Neural progenitor cell (in vitro differentiated cells): Measurements from ENCODE around the gene TNIP1. TPM values are rescaled to one million over a fixed set of nuclear protein-coding genes. Genes with fewer than 3 reads are reported as not detected.

Source experiments
- DNase-seq: peaks from one replicate; pipeline ENCODE4 v3.0.0-alpha.2; 2016; ENCODE audit warnings: low spot score
- H2AFZ ChIP-seq: fragments of 200-600 bp; sonication (generic); replicated peaks from 2 replicates; pipeline ENCODE4 v1.6.1; 2016; ENCODE audit warnings: antibody characterized with exemption
- H3F3A ChIP-seq: fragments of 200-600 bp; sonication (generic); 2 replicates; pipeline ENCODE4 v1.6.1; 2016; ENCODE audit warnings: antibody characterized with exemption, low read depth
- H3K27ac ChIP-seq: fragments of 200-600 bp; sonication (generic); 2 replicates; pipeline ENCODE4 v1.5.1; 2016; ENCODE audit warnings: mild to moderate bottlenecking
- H3K27me3 ChIP-seq: fragments of 200-600 bp; sonication (generic); 2 replicates; pipeline ENCODE4 v1.6.1; 2016; ENCODE audit warnings: mild to moderate bottlenecking, moderate library complexity
- H3K36me3 ChIP-seq: fragments of 200-600 bp; sonication (generic); 2 replicates; pipeline ENCODE4 v1.5.1; 2016
- H3K4me1 ChIP-seq: fragments of 200-600 bp; sonication (generic); 2 replicates; pipeline ENCODE4 v1.6.1; 2016; ENCODE audit warnings: mixed run types
- H3K4me2 ChIP-seq: fragments of 200-600 bp; sonication (generic); 2 replicates; pipeline ENCODE4 v1.6.1; 2016
- H3K4me3 ChIP-seq: fragments of 200-600 bp; sonication (generic); 2 replicates; pipeline ENCODE4 v1.5.1; 2016
- H3K79me2 ChIP-seq: fragments of 200-600 bp; sonication (generic); 2 replicates; pipeline ENCODE4 v1.6.1; 2016; ENCODE audit warnings: low read depth
- H3K9ac ChIP-seq: fragments of 200-600 bp; sonication (generic); 2 replicates; pipeline ENCODE4 v1.6.1; 2016
- H3K9me3 ChIP-seq: fragments of 200-600 bp; sonication (generic); 2 replicates; pipeline ENCODE4 v1.5.1; 2016; ENCODE audit warnings: low read depth
- H4K20me1 ChIP-seq: fragments of 200-600 bp; sonication (generic); 2 replicates; pipeline ENCODE4 v1.6.1; 2016; ENCODE audit warnings: low read depth
- H3K27ac Mint-ChIP-seq: 3 replicates; pipeline ENCODE4 v1.8.0; 2021; ENCODE audit warnings: mixed read lengths
- H3K27me3 Mint-ChIP-seq: 2 replicates; pipeline ENCODE4 v1.8.0; 2022; ENCODE audit warnings: low read depth, mild to moderate bottlenecking, inconsistent platforms, moderate library complexity, mixed read lengths; ENCODE audit not compliant: insufficient read depth
- H3K36me3 Mint-ChIP-seq: 3 replicates; pipeline ENCODE4 v1.8.0; 2021; ENCODE audit warnings: mixed read lengths
- H3K4me1 Mint-ChIP-seq: 3 replicates; pipeline ENCODE4 v1.8.0; 2021; ENCODE audit warnings: mixed read lengths
- H3K4me3 Mint-ChIP-seq: 3 replicates; pipeline ENCODE4 v1.8.0; 2021; ENCODE audit warnings: mild to moderate bottlenecking, moderate library complexity, mixed read lengths
- H3K9me3 Mint-ChIP-seq: 3 replicates; pipeline ENCODE4 v1.8.0; 2020; ENCODE audit warnings: mixed read lengths
- CTCF ChIP-seq: fragments of 200-600 bp; sonication (generic); IDR thresholded peaks from 2 replicates; pipeline ENCODE4 v1.5.1; 2017; ENCODE audit warnings: antibody characterized with exemption, mild to moderate bottlenecking
- EZH2 ChIP-seq: fragments of 200-600 bp; sonication (generic); IDR thresholded peaks from 2 replicates; pipeline ENCODE4 v1.6.1; 2017; ENCODE audit warnings: antibody characterized with exemption, mild to moderate bottlenecking, moderate library complexity
- EZH2phosphoT487 ChIP-seq: fragments of 200-600 bp; sonication (generic); IDR thresholded peaks from 2 replicates; pipeline ENCODE4 v1.6.1; 2017; ENCODE audit warnings: antibody characterized with exemption
- total RNA-seq: library from RNA; depleted of rRNA; stranded (reverse); fragments of >200 nt; gene quantifications from 2 replicates; pipeline ENCODE4 v1.2.3, GENCODE V29; 2015; ENCODE audit warnings: low replicate concordance

TNIP1 gene
- total RNA-seq, 1 donor from 2014 or later, result 33.5 TPM

DNA sequence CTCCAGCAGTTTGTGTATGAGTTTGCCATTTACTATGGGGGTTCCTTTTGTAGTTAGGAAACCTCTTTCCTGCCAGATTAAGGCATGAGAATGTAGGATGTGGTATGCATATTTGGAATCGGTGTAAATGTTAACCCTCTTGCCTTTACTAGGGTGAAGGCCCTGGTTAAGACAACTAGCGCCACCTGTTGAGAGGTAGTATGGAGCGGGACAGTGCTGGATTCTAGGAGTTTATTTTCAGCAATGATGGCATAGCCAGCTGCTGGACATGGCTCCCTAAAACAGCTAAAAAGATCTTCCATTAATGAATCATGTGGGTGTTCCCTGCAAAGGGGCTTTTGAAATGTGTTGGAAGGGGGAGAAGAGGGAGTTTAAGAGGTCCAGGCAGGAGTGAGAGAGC, 91.1 kb downstream of the TNIP1 start:
- Histone ChIP-seq H3K27me3 (no peaks in the 10 kb centered on the region), H4K20me1 (no peaks in the 10 kb centered on the region), H3K4me1 (peaks cover 14% of the 10 kb centered on the region), H3F3A (no peaks in the 10 kb centered on the region), H3K9ac (no peak overlapping the region), H3K4me2 (no peak overlapping the region), H2AFZ (no peak overlapping the region), H3K36me3 (no peaks in the 10 kb centered on the region), H3K79me2 (no peaks in the 10 kb centered on the region), H3K9me3 (peaks cover 7% of the 10 kb centered on the region), H3K27ac (no peak overlapping the region), H3K4me3 (no peak overlapping the region)
- Mint-ChIP-seq H3K27ac (no peak overlapping the region), H3K36me3 (no peaks in the 10 kb centered on the region), H3K9me3 (peaks cover 20% of the 10 kb centered on the region), H3K4me3 (no peak overlapping the region), H3K27me3 (peaks cover 5% of the 10 kb centered on the region), H3K4me1 (no peaks in the 10 kb centered on the region)
- DNase-seq, result peak; percentile 39
- no peak for TF ChIP-seq EZH2phosphoT487
- TF ChIP-seq EZH2, result no peak
- TF ChIP-seq CTCF, result peak; percentile 53

- no peak for TF ChIP-seq CTCF
- TF ChIP-seq EZH2phosphoT487, result no peak
- Mint-ChIP-seq H3K4me3 (no peak overlapping the region), H3K27ac (no peak overlapping the region), H3K27me3 (no peaks in the 10 kb centered on the region), H3K9me3 (peaks cover 13% of the 10 kb centered on the region), H3K36me3 (no peaks in the 10 kb centered on the region), H3K4me1 (no peaks in the 10 kb centered on the region)
- Histone ChIP-seq H3K9ac (no peak overlapping the region), H3K4me2 (no peak overlapping the region), H3K27me3 (no peaks in the 10 kb centered on the region), H3K36me3 (no peaks in the 10 kb centered on the region), H2AFZ (no peak overlapping the region), H3F3A (no peaks in the 10 kb centered on the region), H3K4me3 (no peak overlapping the region), H3K4me1 (peaks cover 14% of the 10 kb centered on the region), H3K27ac (no peak overlapping the region), H3K79me2 (no peaks in the 10 kb centered on the region), H3K9me3 (no peaks in the 10 kb centered on the region), H4K20me1 (no peaks in the 10 kb centered on the region)
- DNase-seq, result no peak
Measured at GRCh38 chr5:150987746-150988145, 93.1 kb downstream of the TNIP1 start.

Other genes starting within 250 kb of the TNIP1 start
- 0.06 TPM in 1 of 2 replicates, not detected in the other for gene IRGM, start 234.5 kb downstream of the TNIP1 start, total RNA-seq
- 17.0 and 28.8 TPM in 2 replicates for gene ZNF300, start 176.1 kb downstream of the TNIP1 start, total RNA-seq
- gene GPX3, start 60.4 kb downstream of the TNIP1 start, total RNA-seq, result 17.9 and 22.4 TPM in 2 replicates
- 95.0 and 97.6 TPM in 2 replicates for gene ANXA6, start 76.7 kb upstream of the TNIP1 start, total RNA-seq
- gene CCDC69, start 143.1 kb upstream of the TNIP1 start, total RNA-seq, result 0.03 and 0.07 TPM in 2 replicates
- 19.4 TPM in 2 replicates for gene GM2A, start 172.2 kb upstream of the TNIP1 start, total RNA-seq
- gene SLC36A3, start 222.7 kb upstream of the TNIP1 start, total RNA-seq, result not detected in 2 replicates